Keratinocyte (primary cell): ENCODE measurements around the gene EMP1. TPM values are rescaled to one million over a fixed set of nuclear protein-coding genes. Genes with fewer than 3 reads are reported as not detected.

Experiments
- DNase-seq: peaks from one replicate; pipeline ENCODE4 v3.0.0-alpha.2; 2011; ENCODE audit warnings: low read depth, missing footprints, low spot score
- FAIRE-seq: peaks from 2 replicates; lab custom pipeline; 2011; peaks lifted over from hg19 to GRCh38; lab: Jason Lieb, UNC
- H2AFZ ChIP-seq: 2 replicates; pipeline ENCODE4 v1.6.0; 2012; ENCODE audit warnings: low read length, control low read depth, inconsistent platforms; ENCODE audit not compliant: control insufficient read depth
- H3K27ac ChIP-seq: 2 replicates; pipeline ENCODE4 v1.5.1; 2011; ENCODE audit warnings: low read length; ENCODE audit not compliant: control insufficient read depth, insufficient read depth
- H3K27me3 ChIP-seq: 3 replicates; pipeline ENCODE4 v1.6.0; 2011; ENCODE audit warnings: low read length; ENCODE audit not compliant: control insufficient read depth, insufficient read depth; ENCODE audit errors: extremely low read depth
- H3K36me3 ChIP-seq, 2 experiments: 2 replicates in 1 of 2; 3 replicates in 1 of 2; pipeline ENCODE4 v1.5.1; 2011; ENCODE audit warnings: low read length in 2 of 2, mild to moderate bottlenecking in 1 of 2; ENCODE audit not compliant: control insufficient read depth in 2 of 2, insufficient read depth in 2 of 2; ENCODE audit errors: extremely low read depth in 1 of 2
- H3K4me1 ChIP-seq: 3 replicates; pipeline ENCODE4 v1.5.1; 2011; ENCODE audit warnings: low read length; ENCODE audit not compliant: control insufficient read depth, insufficient read depth; ENCODE audit errors: extremely low read depth
- H3K4me2 ChIP-seq: 3 replicates; pipeline ENCODE4 v1.6.0; 2011; ENCODE audit warnings: low read depth, low read length; ENCODE audit not compliant: control insufficient read depth, insufficient read depth; ENCODE audit errors: extremely low read depth
- H3K4me3 ChIP-seq, 3 experiments: fragments of 200-600 bp in 1 of 3; sonication (generic) in 1 of 3; 2 replicates in 2 of 3; 3 replicates in 1 of 3; pipeline ENCODE4 v1.5.1; 2011 to 2016; ENCODE audit warnings: low read length in 3 of 3, mild to moderate bottlenecking in 3 of 3, control low read depth in 2 of 3, inconsistent platforms in 1 of 3, low read depth in 1 of 3, mixed read lengths in 1 of 3, mixed run types in 1 of 3, moderate library complexity in 1 of 3; ENCODE audit not compliant: control insufficient read depth in 2 of 3, insufficient read depth in 2 of 3; ENCODE audit errors: extremely low read depth in 1 of 3
- H3K79me2 ChIP-seq: 2 replicates; pipeline ENCODE4 v1.6.0; 2012; ENCODE audit warnings: low read length; ENCODE audit not compliant: control insufficient read depth, insufficient read depth
- H3K9ac ChIP-seq: 3 replicates; pipeline ENCODE4 v1.6.0; 2011; ENCODE audit warnings: low read length; ENCODE audit not compliant: control insufficient read depth, insufficient read depth; ENCODE audit errors: extremely low read depth
- H3K9me1 ChIP-seq: 3 replicates; pipeline ENCODE4 v1.6.0; 2011; ENCODE audit warnings: low read length; ENCODE audit not compliant: control insufficient read depth, insufficient read depth; ENCODE audit errors: extremely low read depth
- H3K9me3 ChIP-seq: 2 replicates; pipeline ENCODE4 v1.5.1; 2012; ENCODE audit warnings: low read depth, low read length; ENCODE audit not compliant: control insufficient read depth
- H4K20me1 ChIP-seq: 3 replicates; pipeline ENCODE4 v1.6.0; 2011; ENCODE audit warnings: low read length; ENCODE audit not compliant: control insufficient read depth, insufficient read depth; ENCODE audit errors: extremely low read depth
- EZH2 ChIP-seq: IDR thresholded peaks from one replicate; pipeline ENCODE4 v1.6.1; 2012; ENCODE audit warnings: inconsistent platforms, mild to moderate bottlenecking, low read length, moderate library complexity
- dilution Hi-C: fragments of 300-500 bp; cut with MboI; formaldehyde crosslinking; loops from one replicate; pipeline ENCODE4 v1.7.0; 2020; ENCODE audit warnings: low sequenced_read_pairs; ENCODE audit not compliant: extremely low pct_ligation_motif_present
- polyA plus RNA-seq, 5 experiments: library from polyadenylated mRNA; depleted of rRNA in 3 of 5; stranded (reverse) in 3 of 5; stranded (forward) in 1 of 5; unstranded in 1 of 5; fragments of >200 nt; gene quantifications; 1 replicate in 1 of 5; 2 replicates in 3 of 5; 3 replicates in 1 of 5; pipeline versions ENCODE4 v1.2.1 to v1.2.3, GENCODE V29; 2011 to 2012; ENCODE audit warnings: missing spikeins in 2 of 5, low read depth in 1 of 5, low replicate concordance in 1 of 5
- TF ChIP-seq, protein P1 (sequence below), 3 experiments: IDR thresholded peaks in 1 of 3; conservative IDR thresholded peaks in 1 of 3; optimal IDR thresholded peaks in 1 of 3; 2 replicates in 2 of 3; 3 replicates in 1 of 3; pipeline versions ENCODE3 to v1.5.1; 2011; ENCODE audit warnings: low read length in 3 of 3, mild to moderate bottlenecking in 3 of 3, moderate library complexity in 2 of 3, control low read depth in 1 of 3, inconsistent platforms in 1 of 3; ENCODE audit not compliant: insufficient read depth in 2 of 3; ENCODE audit errors: extremely low read depth in 1 of 3

The EMP1 gene
- polyA plus RNA-seq, 1 donor (not counting 4 experiments of a cell fraction or from before 2014, with no cell fraction given): 583 TPM

DNA sequence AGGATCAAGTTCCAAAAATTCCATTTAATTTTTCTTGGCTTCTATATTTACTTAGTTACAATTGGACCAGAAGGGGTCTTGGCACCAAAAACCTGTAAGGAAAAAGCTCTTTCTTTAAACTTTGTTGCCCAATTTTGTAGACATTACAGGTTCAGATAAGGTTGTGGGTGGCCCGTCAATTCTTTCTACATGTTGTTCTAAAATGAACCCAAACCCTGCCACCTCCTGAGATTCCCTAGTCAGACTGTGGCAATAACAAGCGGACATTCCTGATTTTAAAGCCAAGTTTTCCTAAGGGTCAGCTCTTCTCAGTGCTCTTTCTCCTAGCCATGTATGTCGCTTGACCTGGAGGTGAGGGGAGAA, 48.1 kb upstream of the EMP1 start:
- Histone ChIP-seq H3K27ac (no peak overlapping the region), H3K4me3 (no peak overlapping the region), H3K4me2 (no peak overlapping the region)

DNA sequence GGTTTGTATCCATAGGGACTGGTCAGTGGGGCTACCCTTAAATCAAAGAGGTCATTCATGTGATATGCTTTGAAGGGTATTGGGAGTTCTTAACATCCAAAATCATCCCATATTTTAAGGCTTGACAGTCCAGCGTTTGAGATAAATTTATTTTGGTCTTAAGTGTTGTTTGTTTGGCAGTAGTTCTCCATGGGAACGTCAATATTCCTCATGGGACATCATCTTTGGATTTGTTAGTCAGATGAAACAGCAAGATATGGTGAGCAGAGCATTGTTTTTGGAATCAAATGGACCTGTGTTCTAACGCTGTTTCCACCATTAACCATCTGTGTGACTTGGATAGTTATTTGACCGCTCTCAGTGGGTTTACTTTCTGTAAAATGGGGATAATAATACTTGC, 47.1 kb upstream of the EMP1 start:
- Histone ChIP-seq H3K27ac (no peak overlapping the region), H3K27me3 (no peaks in the 10 kb centered on the region)

More for the DNA sequence above, 48.1 kb upstream of the EMP1 start:
- TF ChIP-seq EZH2: no peak
- TF ChIP-seq, protein P1, sequence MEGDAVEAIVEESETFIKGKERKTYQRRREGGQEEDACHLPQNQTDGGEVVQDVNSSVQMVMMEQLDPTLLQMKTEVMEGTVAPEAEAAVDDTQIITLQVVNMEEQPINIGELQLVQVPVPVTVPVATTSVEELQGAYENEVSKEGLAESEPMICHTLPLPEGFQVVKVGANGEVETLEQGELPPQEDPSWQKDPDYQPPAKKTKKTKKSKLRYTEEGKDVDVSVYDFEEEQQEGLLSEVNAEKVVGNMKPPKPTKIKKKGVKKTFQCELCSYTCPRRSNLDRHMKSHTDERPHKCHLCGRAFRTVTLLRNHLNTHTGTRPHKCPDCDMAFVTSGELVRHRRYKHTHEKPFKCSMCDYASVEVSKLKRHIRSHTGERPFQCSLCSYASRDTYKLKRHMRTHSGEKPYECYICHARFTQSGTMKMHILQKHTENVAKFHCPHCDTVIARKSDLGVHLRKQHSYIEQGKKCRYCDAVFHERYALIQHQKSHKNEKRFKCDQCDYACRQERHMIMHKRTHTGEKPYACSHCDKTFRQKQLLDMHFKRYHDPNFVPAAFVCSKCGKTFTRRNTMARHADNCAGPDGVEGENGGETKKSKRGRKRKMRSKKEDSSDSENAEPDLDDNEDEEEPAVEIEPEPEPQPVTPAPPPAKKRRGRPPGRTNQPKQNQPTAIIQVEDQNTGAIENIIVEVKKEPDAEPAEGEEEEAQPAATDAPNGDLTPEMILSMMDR (optimal IDR thresholded peaks at IDR 0.05 in 1 of 3, IDR thresholded peaks at IDR 0.05 in 1 of 3, conservative IDR thresholded peaks at IDR 0.05 in 1 of 3; ENCODE audit: extremely low read depth in 1 of 3, insufficient read depth in 2 of 3, low read length in 3 of 3): no peak
- Histone ChIP-seq H3K27me3 (no peaks in the 10 kb centered on the region), H3K4me1 (peaks cover 4% of the 10 kb centered on the region), H3K9me1 (no peaks in the 10 kb centered on the region), H3K9me3 (no peaks in the 10 kb centered on the region), H4K20me1 (no peaks in the 10 kb centered on the region), H3K9ac (no peak overlapping the region), H3K79me2 (no peaks in the 10 kb centered on the region), H3K36me3 (no peaks in the 10 kb centered on the region), H2AFZ (no peak overlapping the region)
- no peak for DNase-seq
- dilution Hi-C loops: no loop called here
- FAIRE-seq: no peak

More for the DNA sequence above, 47.1 kb upstream of the EMP1 start:
- TF ChIP-seq, protein P1 (optimal IDR thresholded peaks at IDR 0.05 in 1 of 3, IDR thresholded peaks at IDR 0.05 in 1 of 3, conservative IDR thresholded peaks at IDR 0.05 in 1 of 3; ENCODE audit: extremely low read depth in 1 of 3, insufficient read depth in 2 of 3, low read length in 3 of 3): no peak
- TF ChIP-seq EZH2: no peak
- peak; percentile 57 for FAIRE-seq
- H3K36me3 ChIP-seq: no peaks in the 10 kb centered on the region
- no peaks in the 10 kb centered on the region for H3K9me3 ChIP-seq
- dilution Hi-C loops: no loop called here
- no peaks in the 10 kb centered on the region for H4K20me1 ChIP-seq
- H3K79me2 ChIP-seq: no peaks in the 10 kb centered on the region
- no peak for DNase-seq
- H3K9ac ChIP-seq: no peak overlapping the region
- H3K9me1 ChIP-seq: no peaks in the 10 kb centered on the region
- H2AFZ ChIP-seq: no peak overlapping the region
- no peak overlapping the region for H3K4me3 ChIP-seq
- H3K4me1 ChIP-seq: peaks cover 9% of the 10 kb centered on the region
- H3K4me2 ChIP-seq: no peak overlapping the region
